Heart left ventricle (tissue), 16 donors: ENCODE data around the gene SMOC1. TPM values are rescaled to one million over a fixed set of nuclear protein-coding genes. Genes with fewer than 3 reads are reported as not detected.

Source experiments
- ATAC-seq, 4 donors: fragments of 200-7000 bp; cut with Tn5 transposase; one replicate each; pipeline ENCODE4 v1.9.1; 2020 to 2022; ENCODE audit warnings: moderate library complexity in 4 of 4, mild to moderate bottlenecking in 3 of 4, moderate number of reproducible peaks in 1 of 4
- DNase-seq, 5 donors: peaks; one replicate each; pipeline ENCODE4 v3.0.0-alpha.2; 2020
- H3K27ac ChIP-seq, 12 donors: fragments of 200-600 bp; sonication (generic) in 4 of 12; one replicate each; pipeline versions ENCODE4 v1.5.0 to v1.8.0; 2016 to 2022; ENCODE audit warnings: mild to moderate bottlenecking in 2 of 12
- H3K27me3 ChIP-seq, 9 donors: fragments of 200-600 bp; sonication (generic) in 2 of 9; one replicate each; pipeline versions ENCODE4 v1.5.1 to v1.8.0; 2016 to 2022; ENCODE audit warnings: mild to moderate bottlenecking in 3 of 9
- H3K36me3 ChIP-seq, 9 donors: fragments of 200-600 bp; sonication (generic) in 2 of 9; one replicate each; pipeline versions ENCODE4 v1.5.0 to v1.8.0; 2018 to 2022; ENCODE audit warnings: mild to moderate bottlenecking in 2 of 9
- H3K4me1 ChIP-seq, 12 donors: fragments of 200-600 bp; sonication (generic) in 4 of 12; one replicate each; pipeline versions ENCODE4 v1.5.0 to v1.8.0; 2016 to 2022; ENCODE audit warnings: mild to moderate bottlenecking in 3 of 12
- H3K4me3 ChIP-seq, 12 donors: fragments of 200-600 bp; sonication (generic) in 4 of 12; one replicate each; pipeline versions ENCODE4 v1.5.0 to v1.8.0; 2017 to 2022; ENCODE audit warnings: mild to moderate bottlenecking in 9 of 12, moderate library complexity in 4 of 12
- H3K9me3 ChIP-seq, 12 donors: fragments of 200-600 bp; sonication (generic) in 4 of 12; one replicate each; pipeline versions ENCODE4 v1.5.0 to v1.8.0; 2016 to 2022; ENCODE audit warnings: mild to moderate bottlenecking in 1 of 12
- CTCF ChIP-seq, 12 donors: fragments of 200-600 bp; sonication (generic) in 4 of 12; IDR thresholded peaks; one replicate each; pipeline versions ENCODE4 v1.5.0 to v1.8.0; 2018 to 2022; ENCODE audit warnings: antibody characterized with exemption in 12 of 12, mild to moderate bottlenecking in 5 of 12
- POLR2A ChIP-seq, 2 donors: fragments of 450-650 bp; IDR thresholded peaks; one replicate each; pipeline ENCODE4 v1.6.1; 2017; ENCODE audit warnings: antibody characterized with exemption in 2 of 2, mild to moderate bottlenecking in 2 of 2, moderate library complexity in 2 of 2
- WGBS, 4 donors: extraction: QIAGEN DNeasy Blood & Tissue Kit in 2 of 4; methylation state at CpG; one replicate each; pipeline versions ENCODE4 v1.1.5 to v1.1.7; 2013 to 2018; 5-methylcytosine and 5-hydroxymethylcytosine counted together
- intact Hi-C, 10 donors: fragments of 100-400 bp; cut with DNase I; formaldehyde crosslinking; loops; one replicate each; pipeline versions ENCODE4 v1.11.1 to v1.14.2; 2022
- polyA plus RNA-seq, 2 donors: library from polyadenylated mRNA; stranded (reverse); fragments of 200-250 nt; gene quantifications; one replicate each; pipeline ENCODE4 v1.2.3, GENCODE V29; 2013
- total RNA-seq, 9 donors: library from RNA; depleted of rRNA in 2 of 9; stranded (reverse); fragments of >200 nt in 2 of 9; fragmentation: NEBNext Ultra II Directional in 3 of 9; extraction: Animal tissue kit (Norgen Biotek cat#: 25700) in 3 of 9; gene quantifications; one replicate each; pipeline versions ENCODE4 v1.1.0 to v1.2.4, GENCODE V29; 2016 to 2023
- donor health status: ischemic (EF 13 %, LVEDD 7.1; RV severe dilation, severe dysfunction).
- donor health status: healthy with polysubstance abuse.
- donor health status: DM: no; HTN: yes; CAD: no.
- donor health status: DM: no; HTN: no; CAD: no.
- donor health status: ischemic (EF 25% LVEDD 6.9; RV normal size, moderate dysfunction).
- donor health status: ischemic (EF 25% LVEDD 5.7; RV mildly dilated, moderate dysfunction).
- donor health status: healthy.
- donor health status: DM: yes; HTN: yes; CAD: no.
- donor health status: ischemic (EF 35%, LVEDD 5.7; RV mildly dilated, moderate dysfunction).
- donor health status: nonischemic (EF 11% LVEDD 7.7; RV severe dilation, severe dysfunction).
- donor health status: DM: yes; HTN: yes; CAD: no.
- donor health status: PGD.
- donor health status: ischemic (EF 29% LVEDD 5.4; RV normal size, mild dysfunction).
- donor health status: nonischemic (EF 23%, LVEDD 6.1; RV moderate dilation, normal function).

The SMOC1 gene
- total and polyA plus RNA-seq, 11 donors = 0.57 to 2.8 (median 0.85) TPM; not detected in 2

GRCh38 chr14:69850086-69850735, 29.0 kb upstream of the SMOC1 start:
- Histone ChIP-seq H3K27me3 (peaks cover 0 to 25% (median 0%) of the 10 kb centered on the region in 9 donors), H3K36me3 (no peaks in the 10 kb centered on the region), H3K27ac (no peak overlapping the region), H3K4me1 (no peaks in the 10 kb centered on the region), H3K9me3 (no peaks in the 10 kb centered on the region), H3K4me3 (no peak overlapping the region)
- ATAC-seq (no peak), DNase-seq (no peak)
- no peak for TF ChIP-seq POLR2A (IDR thresholded peaks at IDR 0.05)
- 76 to 85% (median 81%) methylated on average over 24 to 35 of the region's 35 CpGs for WGBS, 4 donors
- intact Hi-C loops = no loop called here

- WGBS, 4 donors = 76 to 86% (median 81%) methylated on average over 2 of the region's 2 CpGs
- H3K9me3 ChIP-seq = no peaks in the 10 kb centered on the region
- H3K4me1 ChIP-seq = no peaks in the 10 kb centered on the region
- no peak overlapping the region for H3K27ac ChIP-seq
- DNase-seq = no peak
- H3K36me3 ChIP-seq = no peaks in the 10 kb centered on the region
- intact Hi-C loops = no loop called here
- H3K4me3 ChIP-seq = no peak overlapping the region
- H3K27me3 ChIP-seq = peaks cover 0 to 29% (median 0%) of the 10 kb centered on the region in 9 donors
- no peak for ATAC-seq
- no peak for TF ChIP-seq CTCF (IDR thresholded peaks at IDR 0.05)
- no peak for TF ChIP-seq POLR2A (IDR thresholded peaks at IDR 0.05)
These were observed 28.5 kb upstream of the SMOC1 start for GRCh38 chr14:69850736-69851112.

GRCh38 chr14:69852531-69853321, 26.5 kb upstream of the SMOC1 start:
- H3K27me3 ChIP-seq = peaks cover 0 to 29% (median 0%) of the 10 kb centered on the region in 9 donors
- no peak for DNase-seq
- H3K36me3 ChIP-seq = no peaks in the 10 kb centered on the region
- no peaks in the 10 kb centered on the region for H3K9me3 ChIP-seq
- no peak overlapping the region for H3K4me3 ChIP-seq
- intact Hi-C loops = no loop called here
- no peak overlapping the region for H3K27ac ChIP-seq
- ATAC-seq = no peak
- WGBS, 4 donors = 72 to 78% (median 77%) methylated on average over 7 of the region's 7 CpGs
- TF ChIP-seq CTCF (IDR thresholded peaks at IDR 0.05) (no peak), POLR2A (IDR thresholded peaks at IDR 0.05) (no peak)
- no peaks in the 10 kb centered on the region for H3K4me1 ChIP-seq

GRCh38 chr14:69853774-69854173, 25.4 kb upstream of the SMOC1 start:
- Histone ChIP-seq H3K9me3 (no peaks in the 10 kb centered on the region), H3K27ac (no peak overlapping the region), H3K4me1 (no peaks in the 10 kb centered on the region), H3K27me3 (peaks cover 0 to 26% (median 0%) of the 10 kb centered on the region in 9 donors), H3K4me3 (no peak overlapping the region), H3K36me3 (no peaks in the 10 kb centered on the region)
- no peak for DNase-seq
- WGBS, 4 donors = 47 to 62% (median 58%) methylated on average over 7 of the region's 7 CpGs
- TF ChIP-seq CTCF (IDR thresholded peaks at IDR 0.05) (no peak), POLR2A (IDR thresholded peaks at IDR 0.05) (no peak)
- no peak for ATAC-seq
- intact Hi-C loops = no loop called here
